GM23338 (cell line): ENCODE data around the gene MYOT. TPM values are rescaled to one million over a fixed set of nuclear protein-coding genes. Genes with fewer than 3 reads are reported as not detected.

Source experiments
- ATAC-seq: fragments of 200-7000 bp; cut with Tn5 transposase; 3 replicates; pipeline ENCODE4 v1.9.1; 2020
- DNase-seq: peaks from one replicate; pipeline ENCODE4 v3.0.0-alpha.2; 2015; ENCODE audit warnings: low spot score
- H2AFZ ChIP-seq: fragments of 200-600 bp; sonication (generic); 2 replicates; pipeline ENCODE4 v1.8.0; 2016; ENCODE audit warnings: antibody characterized with exemption, mild to moderate bottlenecking, moderate library complexity
- H3F3A ChIP-seq: fragments of 200-600 bp; sonication (generic); replicated peaks from 2 replicates; pipeline ENCODE4 v1.8.0; 2017; ENCODE audit warnings: antibody characterized with exemption, mixed run types, low read depth
- H3K27ac ChIP-seq: fragments of 200-600 bp; sonication (generic); 2 replicates; pipeline ENCODE4 v1.6.1; 2016; ENCODE audit warnings: low read depth
- H3K27me3 ChIP-seq: fragments of 200-600 bp; sonication (generic); 2 replicates; pipeline ENCODE4 v1.8.0; 2016; ENCODE audit warnings: mild to moderate bottlenecking, mixed run types, moderate library complexity; ENCODE audit not compliant: insufficient read depth
- H3K36me3 ChIP-seq: fragments of 200-600 bp; sonication (generic); 2 replicates; pipeline ENCODE4 v1.8.0; 2016; ENCODE audit warnings: mild to moderate bottlenecking; ENCODE audit not compliant: insufficient read depth
- H3K4me1 ChIP-seq: fragments of 200-600 bp; sonication (generic); 2 replicates; pipeline ENCODE4 v1.8.0; 2016; ENCODE audit warnings: mild to moderate bottlenecking, moderate library complexity; ENCODE audit not compliant: insufficient read depth
- H3K4me2 ChIP-seq: fragments of 200-600 bp; sonication (generic); 2 replicates; pipeline ENCODE4 v1.7.1; 2017; ENCODE audit warnings: mixed run types
- H3K4me3 ChIP-seq: fragments of 200-600 bp; sonication (generic); 2 replicates; pipeline ENCODE4 v1.6.1; 2016; ENCODE audit warnings: mixed run types
- H3K79me2 ChIP-seq: fragments of 200-600 bp; sonication (generic); replicated peaks from 2 replicates; pipeline ENCODE4 v1.8.0; 2017; ENCODE audit warnings: mild to moderate bottlenecking; ENCODE audit not compliant: insufficient read depth
- H3K9me2 ChIP-seq: fragments of 200-600 bp; sonication (generic); 2 replicates; pipeline ENCODE4 v1.8.0; 2017; ENCODE audit not compliant: insufficient read depth
- H4K20me1 ChIP-seq: fragments of 200-600 bp; sonication (generic); replicated peaks from 2 replicates; pipeline ENCODE4 v1.8.0; 2017; ENCODE audit warnings: mild to moderate bottlenecking; ENCODE audit not compliant: insufficient read depth
- H3K27ac Mint-ChIP-seq: 2 replicates; pipeline ENCODE4 v1.8.0; 2020; ENCODE audit warnings: inconsistent platforms, mild to moderate bottlenecking, moderate library complexity, mixed read lengths
- H3K27me3 Mint-ChIP-seq: 3 replicates; pipeline ENCODE4 v1.8.0; 2022; ENCODE audit warnings: low read depth, mild to moderate bottlenecking, moderate library complexity, mixed read lengths, inconsistent platforms; ENCODE audit not compliant: insufficient read depth, poor library complexity
- H3K36me3 Mint-ChIP-seq: 3 replicates; pipeline ENCODE4 v1.8.0; 2021; ENCODE audit warnings: low read depth, mild to moderate bottlenecking, inconsistent platforms, moderate library complexity, mixed read lengths
- H3K4me1 Mint-ChIP-seq: 3 replicates; pipeline ENCODE4 v1.8.0; 2020; ENCODE audit warnings: mild to moderate bottlenecking, inconsistent platforms, mixed read lengths
- H3K4me3 Mint-ChIP-seq: 3 replicates; pipeline ENCODE4 v1.8.0; 2021; ENCODE audit warnings: moderate library complexity, mild to moderate bottlenecking, inconsistent platforms, mixed read lengths
- H3K9me3 Mint-ChIP-seq: 3 replicates; pipeline ENCODE4 v1.8.0; 2020; ENCODE audit warnings: moderate library complexity, mild to moderate bottlenecking, inconsistent platforms, mixed read lengths
- CREB1 ChIP-seq: fragments of 250-450 bp; sonication (Bioruptor Pico); IDR thresholded peaks from 2 replicates; pipeline ENCODE4 v1.5.0; 2020; ENCODE audit warnings: low read depth, mild to moderate bottlenecking, moderate library complexity
- JUNB ChIP-seq: IDR thresholded peaks from one replicate; pipeline ENCODE4 v1.6.1; 2016; ENCODE audit warnings: antibody characterized with exemption; ENCODE audit not compliant: unreplicated experiment
- NANOG ChIP-seq: IDR thresholded peaks from 2 replicates; pipeline ENCODE4 v1.6.1; 2016; ENCODE audit warnings: antibody characterized with exemption, borderline replicate concordance
- STAT1 ChIP-seq: IDR thresholded peaks from one replicate; pipeline ENCODE4 v1.6.1; 2016; ENCODE audit warnings: antibody characterized with exemption; ENCODE audit not compliant: unreplicated experiment
- ZNF114 ChIP-seq: fragments of 250-450 bp; sonication (Bioruptor Pico); IDR thresholded peaks from 2 replicates; pipeline ENCODE4 v1.5.0; 2020; ENCODE audit warnings: mild to moderate bottlenecking, moderate library complexity
- polyA plus RNA-seq: library from polyadenylated mRNA; unstranded; fragments of >200 nt; fragmentation: Nextera tagmentation; extraction: Ambion mirVana; gene quantifications from 2 replicates; pipeline ENCODE4 v1.2.1, GENCODE V29; 2016
- total RNA-seq: library from RNA; depleted of rRNA; stranded (reverse); fragments of >200 nt; shearing (Covaris generic); gene quantifications from 2 replicates; pipeline ENCODE4 v1.2.3, GENCODE V29; 2014
- TF ChIP-seq, protein P1 (sequence below): fragments of 250-450 bp; sonication (Bioruptor Pico); IDR thresholded peaks from 2 replicates; pipeline ENCODE4 v1.5.0; 2020; ENCODE audit warnings: mild to moderate bottlenecking, moderate library complexity
- TF ChIP-seq, protein P2 (sequence below): IDR thresholded peaks from one replicate; pipeline ENCODE4 v1.6.1; 2018; ENCODE audit warnings: antibody characterized with exemption; ENCODE audit not compliant: unreplicated experiment
- TF ChIP-seq, protein P3 (sequence below), 2 experiments: fragments of 200-600 bp in 1 of 2; sonication (generic) in 1 of 2; conservative IDR thresholded peaks; 2 replicates each; pipeline versions ENCODE4 v1.5.1 to v1.6.1; 2016 to 2017; ENCODE audit warnings: antibody characterized with exemption in 2 of 2, low read depth in 2 of 2, mild to moderate bottlenecking in 2 of 2, moderate library complexity in 1 of 2

The MYOT gene
- total and polyA plus RNA-seq, 2 experiments from 2014 or later = 0.58 TPM; not detected in 1

DNA sequence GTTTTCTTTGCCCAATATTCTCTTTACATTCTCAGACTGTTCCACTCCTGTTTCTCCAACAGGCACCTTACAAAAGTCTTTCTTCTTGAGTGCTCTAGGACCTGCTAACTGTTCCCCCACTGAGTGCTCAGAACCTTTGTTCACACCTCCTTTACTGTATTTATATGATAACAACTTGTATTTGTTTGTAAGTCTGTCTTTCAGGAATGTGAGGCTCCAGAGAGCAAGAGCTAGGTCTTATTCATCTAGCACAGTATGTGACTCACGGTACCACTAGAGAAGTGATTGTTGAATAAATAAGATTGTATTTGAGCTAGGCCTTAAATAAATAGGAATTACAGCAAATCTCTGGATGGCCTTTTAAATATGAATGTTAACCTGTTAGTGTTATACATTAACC is 42.5 kb upstream of the MYOT start:
- peak; percentile 16 for DNase-seq
- no peaks in the 10 kb centered on the region for H3K9me2 ChIP-seq

DNA sequence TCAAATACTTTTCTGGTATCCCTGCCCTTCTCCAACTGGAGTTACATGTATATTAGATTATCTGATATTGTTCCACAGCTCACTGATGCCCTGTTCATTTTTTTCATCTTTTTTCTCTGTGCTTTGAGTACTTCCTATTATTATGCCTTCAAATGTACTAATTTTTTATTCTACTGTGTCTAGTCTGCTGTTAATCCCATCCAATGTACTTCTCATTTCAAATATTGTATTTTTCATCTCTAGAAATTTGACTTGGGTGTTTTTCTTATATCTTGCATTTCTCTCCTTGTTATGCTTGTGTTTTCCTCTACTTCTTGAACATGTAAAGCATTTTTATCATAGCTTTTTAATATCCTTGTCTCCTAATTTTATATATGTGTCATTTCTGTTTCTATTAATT is 41.6 kb upstream of the MYOT start:
- no peaks in the 10 kb centered on the region for H3K36me3 ChIP-seq
- no peak overlapping the region for H3K27ac ChIP-seq
- H3K4me3 ChIP-seq = no peak overlapping the region
- no peaks in the 10 kb centered on the region for H4K20me1 ChIP-seq
- no peaks in the 10 kb centered on the region; the same call in 1 of the 2 replicates for H3K4me1 ChIP-seq
- H3K79me2 ChIP-seq = no peaks in the 10 kb centered on the region
- Mint-ChIP-seq H3K27ac (no peak overlapping the region), H3K36me3 (no peaks in the 10 kb centered on the region), H3K27me3 (no peaks in the 10 kb centered on the region), H3K9me3 (no peaks in the 10 kb centered on the region; the same call in 2 of the 3 replicates), H3K4me1 (peaks cover 17% of the 10 kb centered on the region; the same call in 2 of the 3 replicates), H3K4me3 (no peak overlapping the region)
- no peaks in the 10 kb centered on the region for H3K27me3 ChIP-seq
- ATAC-seq (no peak), DNase-seq (no peak)
- H3K4me2 ChIP-seq = no peak overlapping the region
- no peak overlapping the region for H2AFZ ChIP-seq
- no peaks in the 10 kb centered on the region for H3F3A ChIP-seq
- no peaks in the 10 kb centered on the region for H3K9me2 ChIP-seq
- TF ChIP-seq JUNB (no peak), ZNF114 (CRISPR knock-in tag) (no peak), STAT1 (no peak), CREB1 (no peak), NANOG (no peak)
- TF ChIP-seq, protein P1, sequence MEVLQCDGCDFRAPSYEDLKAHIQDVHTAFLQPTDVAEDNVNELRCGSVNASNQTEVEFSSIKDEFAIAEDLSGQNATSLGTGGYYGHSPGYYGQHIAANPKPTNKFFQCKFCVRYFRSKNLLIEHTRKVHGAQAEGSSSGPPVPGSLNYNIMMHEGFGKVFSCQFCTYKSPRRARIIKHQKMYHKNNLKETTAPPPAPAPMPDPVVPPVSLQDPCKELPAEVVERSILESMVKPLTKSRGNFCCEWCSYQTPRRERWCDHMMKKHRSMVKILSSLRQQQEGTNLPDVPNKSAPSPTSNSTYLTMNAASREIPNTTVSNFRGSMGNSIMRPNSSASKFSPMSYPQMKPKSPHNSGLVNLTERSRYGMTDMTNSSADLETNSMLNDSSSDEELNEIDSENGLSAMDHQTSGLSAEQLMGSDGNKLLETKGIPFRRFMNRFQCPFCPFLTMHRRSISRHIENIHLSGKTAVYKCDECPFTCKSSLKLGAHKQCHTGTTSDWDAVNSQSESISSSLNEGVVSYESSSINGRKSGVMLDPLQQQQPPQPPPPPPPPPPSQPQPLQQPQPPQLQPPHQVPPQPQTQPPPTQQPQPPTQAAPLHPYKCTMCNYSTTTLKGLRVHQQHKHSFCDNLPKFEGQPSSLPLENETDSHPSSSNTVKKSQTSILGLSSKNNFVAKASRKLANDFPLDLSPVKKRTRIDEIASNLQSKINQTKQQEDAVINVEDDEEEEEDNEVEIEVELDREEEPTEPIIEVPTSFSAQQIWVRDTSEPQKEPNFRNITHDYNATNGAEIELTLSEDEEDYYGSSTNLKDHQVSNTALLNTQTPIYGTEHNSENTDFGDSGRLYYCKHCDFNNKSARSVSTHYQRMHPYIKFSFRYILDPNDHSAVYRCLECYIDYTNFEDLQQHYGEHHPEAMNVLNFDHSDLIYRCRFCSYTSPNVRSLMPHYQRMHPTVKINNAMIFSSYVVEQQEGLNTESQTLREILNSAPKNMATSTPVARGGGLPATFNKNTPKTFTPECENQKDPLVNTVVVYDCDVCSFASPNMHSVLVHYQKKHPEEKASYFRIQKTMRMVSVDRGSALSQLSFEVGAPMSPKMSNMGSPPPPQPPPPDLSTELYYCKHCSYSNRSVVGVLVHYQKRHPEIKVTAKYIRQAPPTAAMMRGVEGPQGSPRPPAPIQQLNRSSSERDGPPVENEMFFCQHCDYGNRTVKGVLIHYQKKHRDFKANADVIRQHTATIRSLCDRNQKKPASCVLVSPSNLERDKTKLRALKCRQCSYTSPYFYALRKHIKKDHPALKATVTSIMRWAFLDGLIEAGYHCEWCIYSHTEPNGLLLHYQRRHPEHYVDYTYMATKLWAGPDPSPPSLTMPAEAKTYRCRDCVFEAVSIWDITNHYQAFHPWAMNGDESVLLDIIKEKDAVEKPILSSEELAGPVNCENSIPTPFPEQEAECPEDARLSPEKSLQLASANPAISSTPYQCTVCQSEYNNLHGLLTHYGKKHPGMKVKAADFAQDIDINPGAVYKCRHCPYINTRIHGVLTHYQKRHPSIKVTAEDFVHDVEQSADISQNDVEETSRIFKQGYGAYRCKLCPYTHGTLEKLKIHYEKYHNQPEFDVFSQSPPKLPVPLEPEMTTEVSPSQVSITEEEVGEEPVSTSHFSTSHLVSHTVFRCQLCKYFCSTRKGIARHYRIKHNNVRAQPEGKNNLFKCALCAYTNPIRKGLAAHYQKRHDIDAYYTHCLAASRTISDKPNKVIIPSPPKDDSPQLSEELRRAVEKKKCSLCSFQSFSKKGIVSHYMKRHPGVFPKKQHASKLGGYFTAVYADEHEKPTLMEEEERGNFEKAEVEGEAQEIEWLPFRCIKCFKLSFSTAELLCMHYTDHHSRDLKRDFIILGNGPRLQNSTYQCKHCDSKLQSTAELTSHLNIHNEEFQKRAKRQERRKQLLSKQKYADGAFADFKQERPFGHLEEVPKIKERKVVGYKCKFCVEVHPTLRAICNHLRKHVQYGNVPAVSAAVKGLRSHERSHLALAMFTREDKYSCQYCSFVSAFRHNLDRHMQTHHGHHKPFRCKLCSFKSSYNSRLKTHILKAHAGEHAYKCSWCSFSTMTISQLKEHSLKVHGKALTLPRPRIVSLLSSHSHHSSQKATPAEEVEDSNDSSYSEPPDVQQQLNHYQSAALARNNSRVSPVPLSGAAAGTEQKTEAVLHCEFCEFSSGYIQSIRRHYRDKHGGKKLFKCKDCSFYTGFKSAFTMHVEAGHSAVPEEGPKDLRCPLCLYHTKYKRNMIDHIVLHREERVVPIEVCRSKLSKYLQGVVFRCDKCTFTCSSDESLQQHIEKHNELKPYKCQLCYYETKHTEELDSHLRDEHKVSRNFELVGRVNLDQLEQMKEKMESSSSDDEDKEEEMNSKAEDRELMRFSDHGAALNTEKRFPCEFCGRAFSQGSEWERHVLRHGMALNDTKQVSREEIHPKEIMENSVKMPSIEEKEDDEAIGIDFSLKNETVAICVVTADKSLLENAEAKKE (CRISPR knock-in tag) = no peak
- TF ChIP-seq, protein P2, sequence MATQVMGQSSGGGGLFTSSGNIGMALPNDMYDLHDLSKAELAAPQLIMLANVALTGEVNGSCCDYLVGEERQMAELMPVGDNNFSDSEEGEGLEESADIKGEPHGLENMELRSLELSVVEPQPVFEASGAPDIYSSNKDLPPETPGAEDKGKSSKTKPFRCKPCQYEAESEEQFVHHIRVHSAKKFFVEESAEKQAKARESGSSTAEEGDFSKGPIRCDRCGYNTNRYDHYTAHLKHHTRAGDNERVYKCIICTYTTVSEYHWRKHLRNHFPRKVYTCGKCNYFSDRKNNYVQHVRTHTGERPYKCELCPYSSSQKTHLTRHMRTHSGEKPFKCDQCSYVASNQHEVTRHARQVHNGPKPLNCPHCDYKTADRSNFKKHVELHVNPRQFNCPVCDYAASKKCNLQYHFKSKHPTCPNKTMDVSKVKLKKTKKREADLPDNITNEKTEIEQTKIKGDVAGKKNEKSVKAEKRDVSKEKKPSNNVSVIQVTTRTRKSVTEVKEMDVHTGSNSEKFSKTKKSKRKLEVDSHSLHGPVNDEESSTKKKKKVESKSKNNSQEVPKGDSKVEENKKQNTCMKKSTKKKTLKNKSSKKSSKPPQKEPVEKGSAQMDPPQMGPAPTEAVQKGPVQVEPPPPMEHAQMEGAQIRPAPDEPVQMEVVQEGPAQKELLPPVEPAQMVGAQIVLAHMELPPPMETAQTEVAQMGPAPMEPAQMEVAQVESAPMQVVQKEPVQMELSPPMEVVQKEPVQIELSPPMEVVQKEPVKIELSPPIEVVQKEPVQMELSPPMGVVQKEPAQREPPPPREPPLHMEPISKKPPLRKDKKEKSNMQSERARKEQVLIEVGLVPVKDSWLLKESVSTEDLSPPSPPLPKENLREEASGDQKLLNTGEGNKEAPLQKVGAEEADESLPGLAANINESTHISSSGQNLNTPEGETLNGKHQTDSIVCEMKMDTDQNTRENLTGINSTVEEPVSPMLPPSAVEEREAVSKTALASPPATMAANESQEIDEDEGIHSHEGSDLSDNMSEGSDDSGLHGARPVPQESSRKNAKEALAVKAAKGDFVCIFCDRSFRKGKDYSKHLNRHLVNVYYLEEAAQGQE = no peak

More for the DNA sequence above, 42.5 kb upstream of the MYOT start:
- H4K20me1 ChIP-seq = no peaks in the 10 kb centered on the region
- no peaks in the 10 kb centered on the region for H3K27me3 ChIP-seq
- Mint-ChIP-seq H3K36me3 (no peaks in the 10 kb centered on the region), H3K4me1 (peaks cover 17% of the 10 kb centered on the region; the same call in 2 of the 3 replicates), H3K9me3 (no peaks in the 10 kb centered on the region; the same call in 2 of the 3 replicates), H3K4me3 (no peak overlapping the region), H3K27me3 (no peaks in the 10 kb centered on the region), H3K27ac (no peak overlapping the region)
- no peak overlapping the region for H3K27ac ChIP-seq
- H3K79me2 ChIP-seq = no peaks in the 10 kb centered on the region
- no peaks in the 10 kb centered on the region for H3F3A ChIP-seq
- no peak overlapping the region for H2AFZ ChIP-seq
- H3K4me3 ChIP-seq = no peak overlapping the region
- H3K4me1 ChIP-seq = no peaks in the 10 kb centered on the region; the same call in 1 of the 2 replicates
- TF ChIP-seq, protein P3, sequence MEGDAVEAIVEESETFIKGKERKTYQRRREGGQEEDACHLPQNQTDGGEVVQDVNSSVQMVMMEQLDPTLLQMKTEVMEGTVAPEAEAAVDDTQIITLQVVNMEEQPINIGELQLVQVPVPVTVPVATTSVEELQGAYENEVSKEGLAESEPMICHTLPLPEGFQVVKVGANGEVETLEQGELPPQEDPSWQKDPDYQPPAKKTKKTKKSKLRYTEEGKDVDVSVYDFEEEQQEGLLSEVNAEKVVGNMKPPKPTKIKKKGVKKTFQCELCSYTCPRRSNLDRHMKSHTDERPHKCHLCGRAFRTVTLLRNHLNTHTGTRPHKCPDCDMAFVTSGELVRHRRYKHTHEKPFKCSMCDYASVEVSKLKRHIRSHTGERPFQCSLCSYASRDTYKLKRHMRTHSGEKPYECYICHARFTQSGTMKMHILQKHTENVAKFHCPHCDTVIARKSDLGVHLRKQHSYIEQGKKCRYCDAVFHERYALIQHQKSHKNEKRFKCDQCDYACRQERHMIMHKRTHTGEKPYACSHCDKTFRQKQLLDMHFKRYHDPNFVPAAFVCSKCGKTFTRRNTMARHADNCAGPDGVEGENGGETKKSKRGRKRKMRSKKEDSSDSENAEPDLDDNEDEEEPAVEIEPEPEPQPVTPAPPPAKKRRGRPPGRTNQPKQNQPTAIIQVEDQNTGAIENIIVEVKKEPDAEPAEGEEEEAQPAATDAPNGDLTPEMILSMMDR (conservative IDR thresholded peaks at IDR 0.05; ENCODE audit: low read depth in 2 of 2) = no peak
- H3K36me3 ChIP-seq = no peaks in the 10 kb centered on the region
- H3K4me2 ChIP-seq = no peak overlapping the region
- ATAC-seq = peak; percentile 70
